Panc1 (cell line): ENCODE results near the gene MN1. TPM values are rescaled to one million over a fixed set of nuclear protein-coding genes. Genes with fewer than 3 reads are reported as not detected.

Experiments used
- ATAC-seq: fragments of 200-7000 bp; cut with Tn5 transposase; 2 replicates; pipeline ENCODE4 v1.9.1; 2020; ENCODE audit warnings: mild to moderate bottlenecking, moderate library complexity
- BruUV-seq: library from RNA; stranded (reverse); fragments of 400-500 nt; replicated peaks from 2 replicates; lab custom pipeline; 2021; lab: Mats Ljungman, UMichigan
- CTCF ChIA-PET: fragments of 300-600 bp; sonication (Branson Sonifier 250); formaldehyde crosslinking; loops from one replicate; lab custom pipeline; 2022; ENCODE audit warnings: antibody characterized with exemption; lab: Charles Lee
- POLR2A ChIA-PET: fragments of 300-600 bp; sonication (Branson Sonifier 250); formaldehyde crosslinking; loops from one replicate; lab custom pipeline; 2022; ENCODE audit warnings: antibody characterized with exemption; lab: Charles Lee
- DNase-seq: peaks from one replicate; pipeline ENCODE4 v3.0.0-alpha.2; 2010; ENCODE audit warnings: low read depth, low spot score
- H3K27ac ChIP-seq: 2 replicates; pipeline ENCODE4 v1.5.1; 2011; ENCODE audit warnings: mild to moderate bottlenecking, low read length, inconsistent platforms
- H3K27me3 ChIP-seq: fragments of 200-500 bp; sonication (Bioruptor generic); 2 replicates; pipeline ENCODE4 v1.6.0; 2014; ENCODE audit warnings: low read length, inconsistent platforms; ENCODE audit not compliant: control insufficient read depth, insufficient read depth
- H3K36me3 ChIP-seq: fragments of 200-500 bp; sonication (Bioruptor generic); 2 replicates; pipeline ENCODE4 v1.5.1; 2014; ENCODE audit warnings: inconsistent platforms, mild to moderate bottlenecking, low read length, moderate library complexity; ENCODE audit not compliant: control insufficient read depth, insufficient read depth
- H3K4me1 ChIP-seq: 2 replicates; pipeline ENCODE4 v1.5.1; 2011; ENCODE audit warnings: inconsistent platforms, mild to moderate bottlenecking, low read length, moderate library complexity; ENCODE audit not compliant: control insufficient read depth, insufficient read depth
- H3K4me3 ChIP-seq, 2 experiments: 2 replicates each; pipeline ENCODE4 v1.5.1; 2011 to 2012; ENCODE audit warnings: low read depth in 2 of 2, low read length in 2 of 2, mild to moderate bottlenecking in 2 of 2, inconsistent platforms in 1 of 2, moderate library complexity in 1 of 2
- H3K9me3 ChIP-seq: fragments of 200-500 bp; sonication (Bioruptor generic); 2 replicates; pipeline ENCODE4 v1.5.1; 2014; ENCODE audit warnings: low read depth, mild to moderate bottlenecking, inconsistent platforms, low read length, moderate library complexity; ENCODE audit not compliant: control insufficient read depth, insufficient read depth
- POLR2AphosphoS5 ChIP-seq: IDR thresholded peaks from 2 replicates; pipeline ENCODE4 v1.6.1; 2012; ENCODE audit warnings: mild to moderate bottlenecking, low read depth, low read length, moderate library complexity
- SIN3A ChIP-seq: IDR thresholded peaks from 2 replicates; pipeline ENCODE4 v1.6.1; 2012; ENCODE audit warnings: low read depth, mild to moderate bottlenecking, low read length, moderate library complexity, borderline replicate concordance; ENCODE audit not compliant: insufficient read depth
- TCF7L2 ChIP-seq: IDR thresholded peaks from 2 replicates; pipeline ENCODE4 v1.6.1; 2011; ENCODE audit warnings: mild to moderate bottlenecking, low read depth, low read length, inconsistent platforms
- in situ Hi-C: cut with HindIII; loops from 2 replicates; pipeline ENCODE4 v1.10.0; 2016; ENCODE audit warnings: low sequenced_read_pairs, low pct_unique_long_range_greater_than_20kb
- intact Hi-C: fragments of 100-400 bp; cut with micrococcal nuclease; formaldehyde crosslinking; loops from one replicate; pipeline ENCODE4 v1.10.0; 2022; ENCODE audit not compliant: unreplicated experiment
- total RNA-seq: library from RNA; stranded (reverse); gene quantifications from one replicate; pipeline ENCODE4 v1.2.1, GENCODE V29; 2021; ENCODE audit not compliant: unreplicated experiment
- TF ChIP-seq, protein P1 (sequence below), 2 experiments: IDR thresholded peaks; 2 replicates each; pipeline ENCODE4 v1.6.1; 2011 to 2012; ENCODE audit warnings: low read depth in 2 of 2, control low read depth in 1 of 2, low read length in 1 of 2, mild to moderate bottlenecking in 1 of 2, moderate library complexity in 1 of 2; ENCODE audit not compliant: insufficient read depth in 1 of 2
- TF ChIP-seq, protein P2 (sequence below): fragments of 450-650 bp; IDR thresholded peaks from 2 replicates; pipeline ENCODE4 v1.5.1; 2017; ENCODE audit warnings: mild to moderate bottlenecking

The MN1 gene
- total RNA-seq, 1 experiment from 2014 or later: 0.51 TPM

DNA sequence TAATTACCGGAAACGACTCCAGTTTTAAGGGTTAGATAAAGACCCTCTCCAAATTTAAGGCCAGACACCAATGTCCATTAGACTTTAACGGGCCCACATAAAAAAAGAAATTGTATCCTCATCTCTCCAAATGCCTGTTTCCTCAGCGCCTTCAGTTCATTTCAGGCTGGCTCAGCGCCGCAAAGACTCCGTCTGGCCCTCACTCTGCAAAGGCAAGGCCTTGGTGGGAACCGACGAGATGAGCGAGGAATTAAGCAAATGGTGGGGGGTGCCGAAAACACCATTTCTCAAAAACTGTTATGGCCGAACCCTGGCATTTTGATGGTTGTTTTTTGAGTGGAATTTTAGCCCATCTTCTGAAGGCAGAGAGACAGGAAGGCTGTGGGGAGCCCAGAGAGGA lies 15.7 kb downstream of the MN1 start:
- ChIA-PET CTCF (no interaction called here), POLR2A (no interaction called here)
- H3K9me3 ChIP-seq: no peaks in the 10 kb centered on the region
- DNase-seq: no peak
- intact Hi-C loops: no loop called here
- H3K4me3 ChIP-seq: no peak overlapping the region
- H3K4me1 ChIP-seq: no peaks in the 10 kb centered on the region
- no peak overlapping the region for H3K27ac ChIP-seq
- in situ Hi-C loops: no loop called here
- BruUV-seq: no TSS peak
- no peak for ATAC-seq
- H3K27me3 ChIP-seq: no peaks in the 10 kb centered on the region
- H3K36me3 ChIP-seq: no peaks in the 10 kb centered on the region
- TF ChIP-seq SIN3A: no peak

DNA sequence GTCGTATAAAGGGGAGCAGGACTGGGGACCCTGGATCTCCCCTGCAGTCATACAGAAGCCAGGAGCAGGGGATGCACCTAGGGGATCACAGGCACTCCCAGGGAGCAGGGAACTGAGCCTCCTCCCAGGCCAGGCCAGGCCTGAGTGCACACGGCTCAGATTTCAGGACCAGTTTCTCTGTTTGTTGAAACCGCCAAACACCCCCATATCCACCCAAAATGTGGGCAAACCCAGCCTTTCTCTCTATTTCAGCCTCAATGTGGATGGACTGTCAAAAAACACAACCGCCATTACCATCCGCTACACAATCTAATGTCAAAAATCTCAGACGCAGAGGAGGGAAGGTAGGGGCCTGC lies 17.5 kb downstream of the MN1 start:
- no peaks in the 10 kb centered on the region for H3K27me3 ChIP-seq
- no peak overlapping the region for H3K27ac ChIP-seq
- H3K4me3 ChIP-seq: no peak overlapping the region
- TF ChIP-seq, protein P1, sequence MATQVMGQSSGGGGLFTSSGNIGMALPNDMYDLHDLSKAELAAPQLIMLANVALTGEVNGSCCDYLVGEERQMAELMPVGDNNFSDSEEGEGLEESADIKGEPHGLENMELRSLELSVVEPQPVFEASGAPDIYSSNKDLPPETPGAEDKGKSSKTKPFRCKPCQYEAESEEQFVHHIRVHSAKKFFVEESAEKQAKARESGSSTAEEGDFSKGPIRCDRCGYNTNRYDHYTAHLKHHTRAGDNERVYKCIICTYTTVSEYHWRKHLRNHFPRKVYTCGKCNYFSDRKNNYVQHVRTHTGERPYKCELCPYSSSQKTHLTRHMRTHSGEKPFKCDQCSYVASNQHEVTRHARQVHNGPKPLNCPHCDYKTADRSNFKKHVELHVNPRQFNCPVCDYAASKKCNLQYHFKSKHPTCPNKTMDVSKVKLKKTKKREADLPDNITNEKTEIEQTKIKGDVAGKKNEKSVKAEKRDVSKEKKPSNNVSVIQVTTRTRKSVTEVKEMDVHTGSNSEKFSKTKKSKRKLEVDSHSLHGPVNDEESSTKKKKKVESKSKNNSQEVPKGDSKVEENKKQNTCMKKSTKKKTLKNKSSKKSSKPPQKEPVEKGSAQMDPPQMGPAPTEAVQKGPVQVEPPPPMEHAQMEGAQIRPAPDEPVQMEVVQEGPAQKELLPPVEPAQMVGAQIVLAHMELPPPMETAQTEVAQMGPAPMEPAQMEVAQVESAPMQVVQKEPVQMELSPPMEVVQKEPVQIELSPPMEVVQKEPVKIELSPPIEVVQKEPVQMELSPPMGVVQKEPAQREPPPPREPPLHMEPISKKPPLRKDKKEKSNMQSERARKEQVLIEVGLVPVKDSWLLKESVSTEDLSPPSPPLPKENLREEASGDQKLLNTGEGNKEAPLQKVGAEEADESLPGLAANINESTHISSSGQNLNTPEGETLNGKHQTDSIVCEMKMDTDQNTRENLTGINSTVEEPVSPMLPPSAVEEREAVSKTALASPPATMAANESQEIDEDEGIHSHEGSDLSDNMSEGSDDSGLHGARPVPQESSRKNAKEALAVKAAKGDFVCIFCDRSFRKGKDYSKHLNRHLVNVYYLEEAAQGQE (IDR thresholded peaks at IDR 0.05; ENCODE audit: insufficient read depth in 1 of 2, low read depth in 2 of 2, low read length in 1 of 2): no peak
- no peak for TF ChIP-seq SIN3A
- no peak for TF ChIP-seq POLR2AphosphoS5
- no peak for TF ChIP-seq TCF7L2
- TF ChIP-seq, protein P2, sequence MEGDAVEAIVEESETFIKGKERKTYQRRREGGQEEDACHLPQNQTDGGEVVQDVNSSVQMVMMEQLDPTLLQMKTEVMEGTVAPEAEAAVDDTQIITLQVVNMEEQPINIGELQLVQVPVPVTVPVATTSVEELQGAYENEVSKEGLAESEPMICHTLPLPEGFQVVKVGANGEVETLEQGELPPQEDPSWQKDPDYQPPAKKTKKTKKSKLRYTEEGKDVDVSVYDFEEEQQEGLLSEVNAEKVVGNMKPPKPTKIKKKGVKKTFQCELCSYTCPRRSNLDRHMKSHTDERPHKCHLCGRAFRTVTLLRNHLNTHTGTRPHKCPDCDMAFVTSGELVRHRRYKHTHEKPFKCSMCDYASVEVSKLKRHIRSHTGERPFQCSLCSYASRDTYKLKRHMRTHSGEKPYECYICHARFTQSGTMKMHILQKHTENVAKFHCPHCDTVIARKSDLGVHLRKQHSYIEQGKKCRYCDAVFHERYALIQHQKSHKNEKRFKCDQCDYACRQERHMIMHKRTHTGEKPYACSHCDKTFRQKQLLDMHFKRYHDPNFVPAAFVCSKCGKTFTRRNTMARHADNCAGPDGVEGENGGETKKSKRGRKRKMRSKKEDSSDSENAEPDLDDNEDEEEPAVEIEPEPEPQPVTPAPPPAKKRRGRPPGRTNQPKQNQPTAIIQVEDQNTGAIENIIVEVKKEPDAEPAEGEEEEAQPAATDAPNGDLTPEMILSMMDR: no peak
- H3K9me3 ChIP-seq: no peaks in the 10 kb centered on the region
- in situ Hi-C loops (no loop called here), intact Hi-C loops (no loop called here)
- ChIA-PET POLR2A (no interaction called here), CTCF (no interaction called here)
- ATAC-seq (no peak), DNase-seq (no peak)
- BruUV-seq: no TSS peak
- no peaks in the 10 kb centered on the region for H3K4me1 ChIP-seq
- no peaks in the 10 kb centered on the region for H3K36me3 ChIP-seq

DNA sequence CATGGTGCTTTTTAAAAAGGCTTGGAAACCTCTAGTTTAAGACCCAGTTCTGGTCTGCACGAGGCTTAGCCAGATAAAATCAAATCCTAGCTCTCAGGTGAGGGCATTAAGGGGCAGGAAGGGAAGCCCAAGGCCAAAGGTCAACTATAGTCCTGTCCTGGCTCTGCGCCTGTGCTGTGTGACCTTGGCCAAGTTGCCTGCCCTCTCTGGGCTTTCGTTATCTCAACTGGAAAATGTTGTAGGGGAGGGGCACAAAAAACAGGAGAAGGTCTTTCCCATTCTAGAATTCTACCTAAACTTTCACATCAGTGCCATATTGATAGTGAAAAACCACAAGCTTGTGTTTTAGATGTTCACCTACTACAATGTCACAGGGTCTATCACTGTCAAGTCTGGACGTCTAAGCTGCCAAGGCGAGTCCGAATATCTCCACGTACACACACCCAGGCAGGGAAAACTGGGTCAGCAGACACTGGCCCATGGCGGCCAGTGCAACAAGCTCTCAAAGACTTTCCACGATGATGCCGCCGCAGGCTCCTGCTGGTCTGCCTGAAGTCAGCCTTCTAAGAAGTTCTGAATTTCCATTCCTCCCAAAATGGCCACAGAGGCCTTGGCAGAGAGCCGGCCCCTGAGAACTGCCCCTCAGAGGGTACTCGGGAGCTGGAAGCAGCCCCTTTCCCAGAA lies 18.0 kb downstream of the MN1 start:
- Histone ChIP-seq H3K27ac (no peak overlapping the region), H3K9me3 (no peaks in the 10 kb centered on the region), H3K36me3 (no peaks in the 10 kb centered on the region), H3K4me1 (no peaks in the 10 kb centered on the region), H3K4me3 (no peak overlapping the region), H3K27me3 (no peaks in the 10 kb centered on the region)
- in situ Hi-C loops: no loop called here
- ChIA-PET CTCF (no interaction called here), POLR2A (no interaction called here)
- intact Hi-C loops: no loop called here
- no TSS peak for BruUV-seq
- no peak for ATAC-seq
- no peak for DNase-seq
- TF ChIP-seq POLR2AphosphoS5 (no peak), SIN3A (no peak), TCF7L2 (no peak)
- TF ChIP-seq, protein P2: no peak
- TF ChIP-seq, protein P1 (IDR thresholded peaks at IDR 0.05; ENCODE audit: insufficient read depth in 1 of 2, low read depth in 2 of 2, low read length in 1 of 2): no peak
